Activated T-cell treated with anti-CD3 and anti-CD28 coated beads for 1 hour (primary cell): ENCODE measurements around the gene RHBDL3.
"Not testable (repeated sequence)": the region's sequence is repeated elsewhere in the genome, so short reads cannot be mapped to it uniquely, and the experiment has no call there.

Experiments
- DNase-seq: peaks from one replicate; pipeline ENCODE4 v3.0.0-alpha.2; 2020; ENCODE audit warnings: low read depth

RHBDL3 gene

GRCh38 chr17:32323811-32324491 lies 58.3 kb downstream of the RHBDL3 start:
- DNase-seq, result no peak

GRCh38 chr17:32327911-32328310 lies 62.3 kb downstream of the RHBDL3 start:
- no peak for DNase-seq

DNA sequence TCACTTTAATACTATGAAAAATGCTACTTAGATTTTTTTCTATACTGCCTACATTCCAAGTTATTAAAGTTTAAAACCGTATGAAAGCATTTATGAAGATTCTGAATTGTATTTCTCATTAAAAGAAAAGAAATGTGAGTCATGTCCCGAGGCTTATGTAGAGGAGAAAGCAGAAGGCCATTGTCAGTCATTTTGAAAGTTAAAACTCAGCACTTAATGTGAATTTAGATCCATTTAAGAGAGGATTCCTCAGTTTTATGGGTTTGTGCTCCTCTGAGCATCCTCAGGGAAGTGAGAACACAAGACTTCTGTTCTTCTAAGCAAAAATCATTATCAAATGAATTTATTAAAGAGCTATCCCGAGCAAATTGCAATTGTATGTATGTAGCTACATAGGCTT lies 64.5 kb downstream of the RHBDL3 start:
- no peak for DNase-seq

DNA sequence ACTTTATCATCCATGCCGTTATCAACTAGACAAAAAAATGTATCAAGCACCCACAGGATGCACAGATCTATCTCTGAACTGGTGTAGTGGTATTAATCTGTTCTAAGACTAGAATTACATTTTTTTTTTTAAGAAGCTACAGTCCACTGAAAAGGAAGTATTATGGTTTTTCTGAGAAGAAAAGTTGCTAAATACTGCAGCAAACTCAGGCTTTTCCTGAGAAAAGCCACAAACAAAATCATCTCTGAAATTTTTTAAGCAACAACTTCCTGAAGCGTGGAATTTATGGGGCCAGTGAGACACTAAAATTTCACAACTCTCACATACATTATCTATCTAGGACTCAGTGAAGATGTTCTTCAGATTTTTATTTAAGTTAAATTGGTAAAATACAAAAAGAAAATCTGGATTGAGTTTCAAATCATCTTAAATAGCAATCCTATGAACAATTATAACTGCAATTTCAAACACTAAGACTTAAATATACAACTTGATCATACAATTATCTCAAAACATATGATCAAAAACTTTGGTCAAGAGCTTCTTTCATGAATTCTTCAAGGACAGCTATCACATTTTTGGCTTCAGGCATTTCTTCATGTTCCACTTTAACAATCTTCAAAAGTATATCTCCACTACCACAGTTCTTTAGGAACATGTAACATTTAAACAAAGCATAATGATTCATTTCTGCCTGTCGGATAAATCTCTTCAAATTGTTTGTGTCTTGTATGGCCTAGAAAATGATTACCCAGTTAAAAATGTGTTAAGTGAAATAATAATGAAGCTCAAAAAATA lies 65.8 kb downstream of the RHBDL3 start:
- no peak for DNase-seq

DNA sequence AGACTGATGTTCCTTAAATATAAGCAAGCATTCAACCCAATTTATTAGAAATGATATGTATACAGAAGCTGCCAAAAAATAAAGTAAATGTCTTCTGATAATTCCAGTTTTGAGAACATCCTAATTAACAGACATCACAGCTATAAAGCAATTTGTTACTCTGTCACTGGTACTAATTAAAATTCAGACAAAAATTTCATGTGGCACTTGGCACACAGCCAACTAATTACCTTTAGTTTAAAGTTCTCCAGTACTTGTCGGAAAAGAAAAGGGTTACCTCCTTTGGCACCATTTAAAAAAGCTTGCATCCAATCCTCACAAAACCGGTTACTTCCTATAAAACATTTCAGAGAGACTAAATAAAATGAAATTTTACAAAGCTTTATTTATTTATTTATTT lies 67.6 kb downstream of the RHBDL3 start:
- DNase-seq, result no peak

- no peak for DNase-seq
Measured at GRCh38 chr17:32335046-32335445, 69.4 kb downstream of the RHBDL3 start.

DNA sequence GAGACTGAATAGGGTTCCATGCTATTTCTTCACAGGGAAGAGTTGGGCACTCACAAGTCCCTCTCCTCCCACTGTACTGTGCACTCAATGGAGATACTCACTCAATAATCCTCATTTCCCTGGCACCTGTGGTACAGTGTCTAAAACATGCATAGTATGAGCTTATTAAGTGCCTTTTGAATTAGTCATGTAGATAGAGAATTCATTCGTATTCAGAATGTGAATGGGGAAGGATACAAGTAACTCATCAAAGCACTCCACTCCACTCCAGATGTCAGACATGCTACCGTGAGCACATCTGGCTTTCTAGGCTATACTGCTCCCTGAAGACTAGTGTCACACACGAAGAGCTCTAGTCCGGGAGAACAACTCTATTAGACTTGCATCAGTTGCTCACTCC lies 70.1 kb downstream of the RHBDL3 start:
- no peak for DNase-seq

GRCh38 chr17:32341141-32341856 lies 75.7 kb downstream of the RHBDL3 start:
- peak; percentile 20 for DNase-seq

GRCh38 chr17:32341857-32342602 lies 76.4 kb downstream of the RHBDL3 start, which contains the start of gene C17orf75:
C17orf75 (minus strand) TSS chr17:32342173; CDS start chr17:32342139, 34 bp downstream.
- DNase-seq, result peak; percentile 70

- DNase-seq, result no peak
Measured at GRCh38 chr17:32342603-32343325, 77.1 kb downstream of the RHBDL3 start.

GRCh38 chr17:32345951-32346600 lies 80.4 kb downstream of the RHBDL3 start:
- DNase-seq, result no peak

DNA sequence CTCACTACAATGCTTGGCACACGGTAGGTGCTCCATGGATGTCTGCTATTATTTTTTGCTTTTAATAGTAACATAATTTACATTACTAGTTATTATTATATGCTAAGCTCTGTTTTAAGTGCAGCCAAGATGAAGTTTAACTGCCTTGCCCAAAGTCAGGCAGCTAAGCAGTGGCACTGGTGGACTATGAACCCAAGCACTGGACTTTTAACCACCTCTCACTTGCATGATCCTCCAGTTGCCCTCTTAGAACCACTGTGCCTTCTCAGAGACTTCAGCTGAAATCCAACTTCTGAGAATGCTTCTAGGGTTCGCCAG lies 82.8 kb downstream of the RHBDL3 start:
- no peak for DNase-seq

DNA sequence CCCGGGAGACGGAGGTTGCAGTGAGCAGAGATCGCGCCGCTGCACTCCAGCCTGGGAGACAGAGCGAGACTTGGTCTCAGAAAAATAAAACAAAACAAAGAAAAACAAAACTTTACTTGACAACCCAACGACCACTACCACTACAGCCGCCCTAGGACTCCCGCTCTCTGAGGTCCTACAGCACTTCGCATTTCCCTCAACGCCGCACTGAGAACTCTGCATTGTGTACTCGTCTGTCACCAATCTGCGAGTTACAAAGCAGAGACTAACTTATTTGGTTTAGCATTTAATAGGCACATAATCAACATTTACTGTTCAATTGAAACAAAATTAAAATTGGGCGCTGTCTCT lies 83.8 kb downstream of the RHBDL3 start:
- no peak for DNase-seq

- DNase-seq, result peak; percentile 90
Measured at GRCh38 chr17:32349854-32350665, 84.4 kb downstream of the RHBDL3 start, which contains the start of gene ZNF207. ZNF207 (plus strand) TSS chr17:32350157; CDS start chr17:32350286, 129 bp downstream.

DNA sequence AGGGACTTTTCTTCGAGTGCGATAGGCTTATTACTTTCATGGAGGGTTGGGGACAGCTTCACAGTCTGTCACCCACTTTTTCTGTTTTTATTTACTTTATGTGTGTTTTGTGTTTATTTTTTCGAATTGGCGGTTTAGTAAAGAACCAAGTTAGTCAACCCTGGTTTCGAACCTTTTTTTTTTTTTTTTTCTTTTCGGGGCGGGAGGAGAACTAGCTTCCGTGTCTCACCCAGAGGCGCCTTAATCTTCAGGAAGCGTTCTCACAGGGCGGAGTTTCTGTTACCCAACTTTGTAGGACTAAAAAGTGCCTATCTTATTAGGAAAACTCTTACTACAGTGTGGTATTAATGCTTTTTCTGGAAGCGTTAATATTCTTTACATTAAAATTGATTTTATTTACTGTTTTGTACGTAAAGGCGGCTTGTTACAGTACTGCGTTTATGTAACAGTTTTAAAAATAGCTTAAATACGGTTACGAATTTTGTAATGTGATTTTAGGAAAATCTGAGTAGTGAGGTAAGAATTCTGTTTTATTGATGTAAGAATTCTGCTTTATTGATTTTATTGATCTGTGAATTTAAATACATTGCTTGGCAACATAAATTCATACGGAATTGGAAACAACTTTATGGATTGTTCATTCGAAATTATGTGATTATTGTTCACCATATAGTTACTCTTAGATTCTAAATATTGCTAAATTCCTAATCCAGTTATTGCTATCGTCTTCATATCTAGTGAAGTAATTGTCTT lies 85.2 kb downstream of the RHBDL3 start:
- DNase-seq, result no peak

- DNase-seq, result not testable (repeated sequence)
Measured at GRCh38 chr17:32352734-32353133, 87.1 kb downstream of the RHBDL3 start.

DNA sequence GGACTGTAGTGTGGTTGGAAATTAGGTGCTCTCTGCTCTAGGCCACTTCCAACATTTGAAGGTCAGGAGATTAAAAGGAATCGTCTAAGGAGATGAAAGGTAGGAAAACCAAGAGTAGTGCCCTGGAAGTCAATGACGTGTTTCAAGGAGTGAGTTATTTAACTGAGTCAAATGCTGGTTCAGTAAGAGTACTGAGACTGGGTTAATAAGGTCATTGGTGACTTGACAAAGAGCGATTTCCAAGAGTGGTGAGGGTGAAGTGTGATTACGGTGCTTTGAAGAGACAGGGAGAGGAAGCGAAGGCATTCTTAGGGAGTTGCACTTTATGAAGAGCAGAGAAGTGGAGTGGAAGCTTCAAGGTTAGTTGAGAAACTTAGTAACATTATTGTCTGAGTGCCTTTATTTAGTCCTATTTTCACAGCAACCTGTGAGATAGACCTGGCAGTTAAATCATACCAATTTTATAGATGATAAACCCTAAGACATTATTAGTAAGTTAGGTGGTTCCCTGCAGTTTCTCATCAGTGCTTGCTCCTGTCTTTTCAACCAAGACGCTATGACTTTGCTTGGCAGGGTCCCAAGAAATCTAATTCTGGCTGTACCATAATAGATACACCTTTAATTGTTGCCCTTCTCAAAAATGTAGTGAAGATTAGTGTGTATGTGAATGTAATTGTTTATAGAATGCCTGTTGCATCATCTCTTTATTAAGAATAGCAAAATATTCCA lies 90.2 kb downstream of the RHBDL3 start:
- no peak for DNase-seq

GRCh38 chr17:32356378-32356743 lies 90.7 kb downstream of the RHBDL3 start:
- no peak for DNase-seq

DNA sequence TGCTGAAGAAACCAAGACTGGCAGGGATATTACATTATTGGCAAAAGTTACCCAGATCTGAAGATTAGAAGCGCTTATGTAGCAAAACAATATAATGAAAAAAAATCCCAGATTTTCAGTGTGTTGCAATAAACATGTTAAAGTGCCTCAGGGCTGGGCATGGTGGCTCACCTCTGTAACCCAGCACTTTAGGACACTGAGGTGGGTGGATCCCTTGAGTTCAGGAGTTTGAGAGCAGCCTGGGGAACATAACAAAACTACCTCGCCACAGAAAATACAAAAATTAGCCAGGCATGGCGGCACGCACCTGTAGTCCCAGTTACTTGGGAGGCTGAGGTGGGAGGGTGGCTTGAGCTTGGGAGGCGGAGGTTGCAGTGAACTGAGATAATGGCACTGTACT lies 91.1 kb downstream of the RHBDL3 start:
- DNase-seq, result no peak
